B cell (primary cell): ENCODE results near the gene NOL12. TPM values are rescaled to one million over a fixed set of nuclear protein-coding genes. Genes with fewer than 3 reads are reported as not detected.
A peak's percentile ranks its signal among the peaks of the same experiment; 100 is the strongest.

ENCODE experiments used
- ATAC-seq: fragments of 200-7000 bp; cut with Tn5 transposase; one replicate; pipeline ENCODE4 v1.10.0; 2021; ENCODE audit warnings: low read depth, mild to moderate bottlenecking, moderate number of reproducible peaks, moderate library complexity
- CTCF ChIA-PET: fragments of 350-600 bp; sonication (Branson Sonifier 250); formaldehyde crosslinking; loops from one replicate; lab custom pipeline; 2021; ENCODE audit warnings: antibody characterized with exemption, inconsistent platforms; lab: Charles Lee
- POLR2A ChIA-PET: fragments of 350-600 bp; sonication (Branson Sonifier 250); formaldehyde crosslinking; loops from one replicate; lab custom pipeline; 2021; ENCODE audit warnings: antibody characterized with exemption; lab: Charles Lee
- DNase-seq: peaks from one replicate; pipeline ENCODE4 v3.0.0; 2013
- H2AFZ ChIP-seq: 2 replicates; pipeline ENCODE4 v1.6.1; 2012; ENCODE audit warnings: mild to moderate bottlenecking, low read depth, low read length; ENCODE audit not compliant: insufficient read depth, poor library complexity, severe bottlenecking
- H3K27ac ChIP-seq, 2 donors: 1 replicate in 1 of 2; 2 replicates in 1 of 2; pipeline ENCODE4 v1.5.1; 2012 to 2013; ENCODE audit warnings: low read length in 2 of 2, mild to moderate bottlenecking in 2 of 2, moderate library complexity in 1 of 2
- H3K27me3 ChIP-seq, 4 experiments: fragments of 200-600 bp in 1 of 4; sonication (generic) in 1 of 4; replicated peaks in 1 of 4; 1 replicate in 2 of 4; 2 replicates in 2 of 4; pipeline versions ENCODE4 v1.6.1 to v1.7.0; 2013 to 2016; ENCODE audit warnings: low read length in 3 of 4, mild to moderate bottlenecking in 2 of 4, mixed read lengths in 1 of 4, moderate library complexity in 1 of 4; ENCODE audit not compliant: insufficient read depth in 4 of 4, control insufficient read depth in 3 of 4; ENCODE audit errors: control extremely low read depth in 1 of 4
- H3K36me3 ChIP-seq, 2 experiments: replicated peaks in 1 of 2; 1 replicate in 1 of 2; 2 replicates in 1 of 2; pipeline versions ENCODE4 v1.6.1 to v1.7.1; 2013; ENCODE audit warnings: low read length in 1 of 2; ENCODE audit not compliant: insufficient read depth in 2 of 2, control insufficient read depth in 1 of 2; ENCODE audit errors: control extremely low read depth in 1 of 2, extremely low read depth in 1 of 2
- H3K4me1 ChIP-seq, 2 donors: fragments of 200-600 bp in 1 of 2; sonication (generic) in 1 of 2; 1 replicate in 1 of 2; 2 replicates in 1 of 2; pipeline versions ENCODE4 v1.5.1 to v1.6.1; 2013 to 2017; ENCODE audit warnings: low read length in 2 of 2; ENCODE audit not compliant: control insufficient read depth in 2 of 2, insufficient read depth in 2 of 2
- H3K4me2 ChIP-seq: replicated peaks from 2 replicates; pipeline ENCODE3; 2012; ENCODE audit warnings: mild to moderate bottlenecking, low read depth, low read length; ENCODE audit not compliant: poor library complexity, severe bottlenecking
- H3K4me3 ChIP-seq, 5 experiments: fragments of 200-600 bp in 1 of 5; sonication (generic) in 1 of 5; 1 replicate in 3 of 5; 2 replicates in 2 of 5; pipeline versions ENCODE4 v1.5.1 to v1.7.0; 2011 to 2016; ENCODE audit warnings: low read length in 4 of 5, mild to moderate bottlenecking in 4 of 5, low read depth in 2 of 5, control low read depth in 1 of 5, moderate library complexity in 1 of 5; ENCODE audit not compliant: insufficient read depth in 1 of 5; ENCODE audit errors: control extremely low read depth in 1 of 5, extremely low read depth in 1 of 5
- H3K79me2 ChIP-seq: fragments of 200-600 bp; sonication (generic); one replicate; pipeline ENCODE4 v1.6.0; 2016; ENCODE audit warnings: low read length; ENCODE audit not compliant: control insufficient read depth, insufficient read depth
- H3K9ac ChIP-seq: fragments of 200-600 bp; sonication (generic); 2 replicates; pipeline ENCODE4 v1.6.1; 2017; ENCODE audit warnings: mild to moderate bottlenecking, low read length, moderate library complexity
- H3K9me3 ChIP-seq, 3 donors: one replicate each; pipeline versions ENCODE4 v1.6.1 to v1.7.1; 2013; ENCODE audit warnings: low read length in 2 of 3; ENCODE audit not compliant: control insufficient read depth in 2 of 3, insufficient read depth in 1 of 3; ENCODE audit errors: control extremely low read depth in 1 of 3
- H4K20me1 ChIP-seq: 2 replicates; pipeline ENCODE4 v1.6.0; 2012; ENCODE audit warnings: mild to moderate bottlenecking, low read length; ENCODE audit not compliant: insufficient read depth, control insufficient read depth, poor library complexity, severe bottlenecking
- H3K27ac Mint-ChIP-seq: one replicate; pipeline ENCODE4 v1.8.0; 2021; ENCODE audit warnings: mixed read lengths
- H3K27me3 Mint-ChIP-seq: one replicate; pipeline ENCODE4 v1.8.0; 2021; ENCODE audit warnings: mixed read lengths
- H3K4me1 Mint-ChIP-seq: one replicate; pipeline ENCODE4 v1.8.0; 2021; ENCODE audit warnings: mixed read lengths
- H3K4me3 Mint-ChIP-seq: one replicate; pipeline ENCODE4 v1.8.0; 2021; ENCODE audit warnings: mixed read lengths
- H3K9me3 Mint-ChIP-seq: one replicate; pipeline ENCODE4 v1.8.0; 2022; ENCODE audit warnings: mixed read lengths; ENCODE audit not compliant: insufficient read depth
- CTCF ChIP-seq: fragments of 200-600 bp; IDR thresholded peaks from one replicate; pipeline ENCODE4 v1.8.0; 2022; ENCODE audit warnings: antibody characterized with exemption, mild to moderate bottlenecking
- EZH2 ChIP-seq: IDR thresholded peaks from 2 replicates; pipeline ENCODE4 v1.6.1; 2012; ENCODE audit warnings: borderline replicate concordance, low read depth, mild to moderate bottlenecking, moderate library complexity, low read length; ENCODE audit not compliant: insufficient read depth, poor library complexity, severe bottlenecking
- WGBS: methylation state at CpG from one replicate; pipeline ENCODE4 v1.1.5; 2013; ENCODE audit warnings: missing lambda C conversion rate; ENCODE audit not compliant: insufficient coverage; 5-methylcytosine and 5-hydroxymethylcytosine counted together
- intact Hi-C: fragments of 100-400 bp; cut with micrococcal nuclease; formaldehyde crosslinking; loops from one replicate; pipeline ENCODE4 v1.10.0; 2022
- polyA plus RNA-seq: library from polyadenylated mRNA; depleted of rRNA; stranded (reverse); fragments of >200 nt; gene quantifications from 2 replicates; pipeline ENCODE4 v1.2.3, GENCODE V29; 2012
- total RNA-seq, 2 donors: library from RNA; stranded (reverse); fragments of 120-200 nt in 1 of 2; gene quantifications; 1 replicate in 1 of 2; 2 replicates in 1 of 2; pipeline versions ENCODE4 v1.2.3 to v1.2.4, GENCODE V29; 2013 to 2022

The NOL12 gene
- total and polyA plus RNA-seq, 2 donors (not counting 1 experiment from before 2014, with no cell fraction given), result 34.7 to 43.1 TPM

- H3K27me3 ChIP-seq, result no peaks in the 10 kb centered on the region
- intact Hi-C loops, result loop anchor here (1.0 kb wide), 5 partner anchors 15 to 88 kb away; partner anchors contain the start of genes GGA1 and NOL12
- peak; percentile 88 for ATAC-seq
- H2AFZ ChIP-seq, result peak within 1 kb of the TSS; percentile 73
- peak within 1 kb of the TSS; percentile 49 to 74 (median 64) for H3K4me3 ChIP-seq
- H3K27ac Mint-ChIP-seq, result peak within 1 kb of the TSS; percentile 99
- under 1% methylated on average over 94 of the region's 101 CpGs for WGBS
- H4K20me1 ChIP-seq, result peaks cover 8% of the 10 kb centered on the region
- H3K4me1 ChIP-seq, result peaks cover 38 to 46% of the 10 kb centered on the region in 2 donors
- H3K4me3 Mint-ChIP-seq, result peak within 1 kb of the TSS; percentile 98
- H3K27ac ChIP-seq, result peak within 1 kb of the TSS; percentile 72 to 84
- H3K9me3 Mint-ChIP-seq, result no peaks in the 10 kb centered on the region
- peaks cover 0 to 12% of the 10 kb centered on the region in 2 experiments for H3K36me3 ChIP-seq
- H3K4me1 Mint-ChIP-seq, result peaks cover 47% of the 10 kb centered on the region
- peak within 1 kb of the TSS; percentile 97 for H3K4me2 ChIP-seq
- ChIA-PET CTCF (interaction anchor here (0.8 to 22.6 kb wide), 19 partner anchors 9 to 238 kb away, joined by 3 to 462 read pairs (median 6); partner anchors contain the start of genes GGA1, LGALS1, NOL12 and SH3BP1), POLR2A (interaction anchor here (0.6 to 3.0 kb wide), 14 partner anchors 14 to 50 kb away, joined by 3 to 44 read pairs (median 6); partner anchors contain the start of genes GGA1, LGALS1 and NOL12)
- no peaks in the 10 kb centered on the region for H3K27me3 Mint-ChIP-seq
- H3K79me2 ChIP-seq, result peaks cover 38% of the 10 kb centered on the region
- H3K9me3 ChIP-seq, result no peaks in the 10 kb centered on the region
- peak within 1 kb of the TSS; percentile 66 for H3K9ac ChIP-seq
- no peak for TF ChIP-seq CTCF
- TF ChIP-seq EZH2, result no peak
- peak; percentile 99 for DNase-seq
Measured at GRCh38 chr22:37658133-37659065, 27.7 kb upstream of the NOL12 start, which contains the start of gene PDXP. PDXP (plus strand) TSS chr22:37658723; CDS start chr22:37658783, 60 bp downstream.
